GM12873 (cell line): ENCODE measurements around the gene LIPC.

Experiments used
- TF ChIP-seq, protein P1 (sequence below): IDR thresholded peaks from 2 replicates; pipeline ENCODE4 v1.5.1; 2012; ENCODE audit warnings: low read depth, mild to moderate bottlenecking, moderate library complexity, low read length, control low read depth; ENCODE audit not compliant: insufficient read depth; ENCODE audit errors: missing control alignments

Gene LIPC

DNA sequence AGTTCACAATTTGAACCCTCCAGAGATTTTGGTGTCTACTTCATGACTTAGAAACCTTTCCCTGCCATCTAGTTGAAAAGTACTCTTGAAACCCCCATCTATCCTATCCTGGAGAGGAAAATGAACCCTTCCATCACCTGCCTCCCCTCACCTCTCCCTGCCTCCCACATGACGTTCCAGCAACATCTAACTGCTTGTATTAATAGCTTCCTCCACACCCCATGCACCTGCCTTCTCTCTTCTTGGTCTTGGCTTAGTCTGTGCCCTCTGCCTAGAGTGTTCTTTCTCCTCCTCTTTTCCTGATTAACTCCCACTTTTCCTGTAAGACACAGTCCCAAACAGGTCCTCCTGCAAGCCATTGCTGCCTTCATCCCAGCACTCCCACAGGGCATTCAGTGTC is 107.8 kb downstream of the LIPC start:
- TF ChIP-seq, protein P1, sequence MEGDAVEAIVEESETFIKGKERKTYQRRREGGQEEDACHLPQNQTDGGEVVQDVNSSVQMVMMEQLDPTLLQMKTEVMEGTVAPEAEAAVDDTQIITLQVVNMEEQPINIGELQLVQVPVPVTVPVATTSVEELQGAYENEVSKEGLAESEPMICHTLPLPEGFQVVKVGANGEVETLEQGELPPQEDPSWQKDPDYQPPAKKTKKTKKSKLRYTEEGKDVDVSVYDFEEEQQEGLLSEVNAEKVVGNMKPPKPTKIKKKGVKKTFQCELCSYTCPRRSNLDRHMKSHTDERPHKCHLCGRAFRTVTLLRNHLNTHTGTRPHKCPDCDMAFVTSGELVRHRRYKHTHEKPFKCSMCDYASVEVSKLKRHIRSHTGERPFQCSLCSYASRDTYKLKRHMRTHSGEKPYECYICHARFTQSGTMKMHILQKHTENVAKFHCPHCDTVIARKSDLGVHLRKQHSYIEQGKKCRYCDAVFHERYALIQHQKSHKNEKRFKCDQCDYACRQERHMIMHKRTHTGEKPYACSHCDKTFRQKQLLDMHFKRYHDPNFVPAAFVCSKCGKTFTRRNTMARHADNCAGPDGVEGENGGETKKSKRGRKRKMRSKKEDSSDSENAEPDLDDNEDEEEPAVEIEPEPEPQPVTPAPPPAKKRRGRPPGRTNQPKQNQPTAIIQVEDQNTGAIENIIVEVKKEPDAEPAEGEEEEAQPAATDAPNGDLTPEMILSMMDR, result no peak

DNA sequence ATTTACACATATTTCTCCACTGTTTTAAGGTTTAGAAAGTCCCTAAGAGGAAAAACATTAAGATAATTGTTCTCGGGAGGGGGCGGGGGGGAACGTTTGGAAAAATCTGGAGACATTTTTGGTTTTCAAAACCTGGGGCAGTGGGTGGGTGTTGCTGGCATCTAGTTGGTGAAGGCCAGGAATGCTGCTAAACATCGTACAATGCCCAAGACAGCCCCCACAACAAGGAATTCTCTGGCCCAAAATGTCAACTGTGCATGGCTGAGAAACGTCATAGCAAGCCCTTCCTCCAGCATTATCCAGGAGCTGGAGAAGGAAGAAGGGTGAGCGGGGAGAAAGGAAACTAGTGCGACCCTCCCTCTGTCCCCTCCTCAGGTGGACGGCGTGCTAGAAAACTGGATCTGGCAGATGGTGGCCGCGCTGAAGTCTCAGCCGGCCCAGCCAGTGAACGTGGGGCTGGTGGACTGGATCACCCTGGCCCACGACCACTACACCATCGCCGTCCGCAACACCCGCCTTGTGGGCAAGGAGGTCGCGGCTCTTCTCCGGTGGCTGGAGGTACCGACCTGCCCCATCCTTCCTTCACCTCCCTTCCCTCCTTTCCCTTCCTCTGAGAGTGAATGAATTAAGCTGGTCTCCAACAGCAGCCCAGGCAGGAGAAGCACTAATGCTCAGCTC is 109.8 kb downstream of the LIPC start:
- TF ChIP-seq, protein P1, result no peak

DNA sequence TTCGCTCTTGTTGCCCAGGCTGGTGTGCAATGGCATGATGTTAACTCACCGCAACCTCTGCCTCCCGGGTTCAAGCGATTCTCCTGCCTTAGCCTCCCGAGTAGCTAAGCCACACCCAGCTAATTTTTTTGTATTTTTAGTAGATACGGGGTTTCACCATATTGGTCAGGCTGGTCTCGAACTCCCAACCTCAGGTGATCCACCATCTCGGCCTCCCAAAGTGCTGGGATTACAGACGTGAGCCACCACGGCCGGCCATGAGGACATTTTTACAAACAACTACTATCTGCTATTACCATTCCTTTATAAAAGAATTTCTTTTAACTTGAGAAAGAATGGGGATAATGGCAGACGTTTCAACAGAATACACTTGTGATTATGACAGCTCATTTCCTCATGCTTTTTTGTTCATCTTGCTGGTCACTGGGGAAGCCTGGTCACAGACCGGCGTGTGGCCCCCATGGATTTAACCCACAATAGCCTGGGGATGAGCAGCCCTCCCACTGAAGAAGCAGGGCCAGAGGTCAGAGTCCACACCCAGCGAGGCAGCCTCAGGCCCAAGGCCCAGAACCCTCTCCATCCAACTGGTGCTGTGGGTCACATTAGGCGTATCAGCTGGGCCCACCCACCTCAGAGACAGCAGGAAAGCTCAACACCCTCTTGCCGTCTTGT is 112.0 kb downstream of the LIPC start:
- TF ChIP-seq, protein P1, result no peak

DNA sequence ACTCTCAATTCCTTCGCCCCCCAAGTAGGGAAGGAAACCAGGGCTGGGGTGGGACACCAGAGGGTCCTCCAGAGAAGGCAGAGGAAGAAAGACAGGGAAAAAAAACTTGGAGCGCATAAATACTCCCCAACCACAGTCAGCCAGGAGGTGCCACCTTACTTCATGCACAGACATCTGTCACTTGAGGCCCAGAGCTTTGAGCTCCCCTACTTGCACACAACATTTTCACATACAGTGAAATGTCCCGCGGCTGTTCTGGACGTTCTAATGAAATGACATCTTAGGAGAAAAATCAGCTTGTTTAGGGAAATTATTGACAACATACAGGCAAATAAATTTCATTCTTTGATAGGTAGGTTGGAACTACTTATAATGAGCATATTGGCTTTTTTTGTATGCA is 113.0 kb downstream of the LIPC start:
- TF ChIP-seq, protein P1, result no peak

DNA sequence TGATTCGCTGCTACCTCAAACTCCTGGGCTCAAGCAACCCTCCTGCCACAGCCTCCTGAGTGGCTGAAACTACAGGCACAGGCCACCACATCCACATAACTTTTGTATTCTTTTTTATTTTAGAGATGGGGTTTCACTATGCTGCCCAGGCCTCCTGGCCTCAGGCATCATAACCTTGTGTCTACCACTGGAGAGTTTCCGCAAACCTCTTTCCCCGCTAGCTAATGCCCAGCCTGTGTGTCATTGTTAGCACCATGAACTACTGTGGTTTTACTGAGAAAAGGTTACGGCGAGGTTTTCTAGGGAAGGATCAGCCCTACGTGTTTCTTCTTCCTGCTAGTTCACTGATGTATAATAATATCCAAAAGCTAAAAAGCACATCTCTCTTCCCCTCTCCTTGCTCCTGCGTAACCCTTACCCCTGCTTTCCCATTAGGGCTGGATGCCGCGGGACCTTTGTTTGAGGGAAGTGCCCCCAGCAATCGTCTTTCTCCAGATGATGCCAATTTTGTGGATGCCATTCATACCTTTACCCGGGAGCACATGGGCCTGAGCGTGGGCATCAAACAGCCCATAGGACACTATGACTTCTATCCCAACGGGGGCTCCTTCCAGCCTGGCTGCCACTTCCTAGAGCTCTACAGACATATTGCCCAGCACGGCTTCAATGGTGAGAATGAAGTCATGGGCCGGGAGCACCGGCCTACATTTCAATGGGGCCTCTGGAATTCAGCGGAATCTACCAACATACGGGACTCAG is 113.7 kb downstream of the LIPC start:
- TF ChIP-seq, protein P1, result no peak

DNA sequence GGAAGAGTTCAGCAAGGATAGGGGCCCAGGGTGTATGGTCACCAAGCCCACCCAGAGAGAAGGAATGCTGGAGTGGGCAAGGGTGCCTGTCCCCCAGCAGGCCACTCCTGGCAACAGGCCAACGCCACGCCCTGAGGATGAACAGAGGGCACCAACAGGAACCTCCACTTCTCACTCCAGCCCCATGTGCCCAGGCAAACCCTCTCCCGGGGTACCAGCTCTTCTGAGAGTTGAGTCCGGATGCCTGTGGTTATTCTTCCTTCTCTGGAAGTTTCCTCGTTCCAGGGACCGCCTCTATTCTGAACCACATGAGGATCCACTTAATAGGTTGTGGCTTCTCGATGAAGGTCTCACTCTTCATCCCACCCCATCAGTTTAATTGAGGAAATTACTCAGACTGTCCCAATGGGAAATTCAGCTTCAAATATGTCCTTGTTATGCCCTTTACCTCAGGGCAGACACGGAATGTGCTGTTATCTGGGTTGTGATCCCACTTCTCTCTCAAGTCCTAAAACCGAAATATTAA is 114.3 kb downstream of the LIPC start:
- TF ChIP-seq, protein P1, result no peak
